Measurements from ENCODE around the gene TAF11L8.
"Not testable (repeated sequence)": the region's sequence is repeated elsewhere in the genome, so short reads cannot be mapped to it uniquely, and the experiment has no call there.

Gene TAF11L8

DNA sequence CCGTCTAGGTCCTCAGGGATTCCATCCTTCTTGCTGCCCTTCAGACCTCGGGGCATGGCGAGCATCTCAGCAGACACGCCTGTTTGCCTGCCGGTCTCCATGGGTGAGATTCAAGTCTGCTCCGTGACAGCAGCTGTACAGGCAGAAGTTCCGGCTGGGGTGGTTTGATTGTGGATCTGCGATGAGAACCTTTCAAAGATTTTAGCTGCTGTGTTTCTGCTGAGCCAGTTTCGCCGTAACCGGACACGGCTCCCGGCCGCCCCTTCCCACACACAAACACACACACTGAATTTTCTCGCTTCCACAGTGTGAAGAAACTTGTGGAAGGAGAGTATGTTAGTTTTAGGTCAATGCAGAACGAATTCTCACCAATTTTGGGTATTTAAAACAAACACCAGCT lies at the start of gene TAF11L8:
Gene TAF11L8 (minus strand): TSS at position 101 of the 400 bp plus-strand sequence.
- DNase-seq, result not testable (repeated sequence)

DNA sequence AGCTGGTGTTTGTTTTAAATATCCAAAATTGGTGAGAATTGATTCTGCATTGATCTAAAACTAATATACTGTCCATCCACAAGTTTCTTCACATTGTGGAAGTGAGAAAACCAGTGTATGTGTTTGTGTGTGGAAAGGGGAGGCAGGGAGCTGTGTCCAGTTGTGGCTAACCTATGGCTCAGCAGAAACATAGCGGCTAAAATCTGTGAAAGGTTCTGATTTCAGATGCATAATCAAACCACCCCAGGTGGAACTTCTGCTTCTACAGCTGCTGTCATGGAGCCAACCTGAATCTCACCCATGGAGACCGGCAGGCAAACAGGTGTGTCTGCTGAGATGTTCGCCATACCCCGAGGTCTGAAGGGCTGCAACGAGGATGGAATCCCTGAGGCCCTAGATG lies 43.4 kb upstream of the TAF11L8 start, which contains the start of gene TAF11L14:
Gene TAF11L14 (plus strand): TSS at position 301 of the 400 bp plus-strand sequence.
- no peak for DNase-seq

DNA sequence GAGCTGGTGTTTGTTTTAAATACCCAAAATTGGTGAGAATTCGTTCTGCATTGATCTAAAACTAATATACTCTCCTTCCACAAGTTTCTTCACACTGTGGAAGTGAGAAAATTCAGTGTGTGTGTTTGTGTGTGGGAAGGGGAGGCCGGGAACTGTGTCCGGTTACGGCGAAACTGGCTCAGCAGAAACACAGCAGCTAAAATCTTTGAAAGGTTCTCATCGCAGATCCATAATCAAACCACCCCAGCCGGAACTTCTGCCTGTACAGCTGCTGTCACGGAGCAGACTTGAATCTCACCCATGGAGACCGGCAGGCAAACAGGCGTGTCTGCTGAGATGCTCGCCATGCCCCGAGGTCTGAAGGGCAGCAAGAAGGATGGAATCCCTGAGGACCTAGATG lies 41.0 kb upstream of the TAF11L8 start, which contains the start of gene TAF11L13:
Gene TAF11L13 (plus strand): TSS at position 301 of the 400 bp plus-strand sequence.
- not testable (repeated sequence) for DNase-seq

DNA sequence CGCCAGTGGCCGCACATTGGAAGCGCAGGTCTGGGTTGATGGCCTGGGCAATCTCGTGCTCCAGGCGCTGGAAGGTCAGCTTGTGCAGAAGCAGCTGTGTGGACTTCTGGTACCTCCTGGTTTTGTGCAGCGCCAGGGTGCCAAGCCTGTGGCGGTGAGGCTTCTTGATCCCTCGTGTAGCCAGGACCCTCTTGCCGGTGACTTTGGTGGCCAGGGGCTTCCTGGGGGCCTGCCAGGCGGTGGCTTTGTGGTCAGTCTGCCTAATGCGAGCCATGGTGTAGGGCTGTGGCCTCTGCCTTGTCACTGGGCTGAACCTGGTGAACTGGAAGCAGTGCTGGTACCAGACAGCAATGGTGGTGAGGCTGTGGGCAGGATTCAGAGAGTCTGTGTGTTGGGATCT lies 34.9 kb upstream of the TAF11L8 start:
- no peak for DNase-seq

DNA sequence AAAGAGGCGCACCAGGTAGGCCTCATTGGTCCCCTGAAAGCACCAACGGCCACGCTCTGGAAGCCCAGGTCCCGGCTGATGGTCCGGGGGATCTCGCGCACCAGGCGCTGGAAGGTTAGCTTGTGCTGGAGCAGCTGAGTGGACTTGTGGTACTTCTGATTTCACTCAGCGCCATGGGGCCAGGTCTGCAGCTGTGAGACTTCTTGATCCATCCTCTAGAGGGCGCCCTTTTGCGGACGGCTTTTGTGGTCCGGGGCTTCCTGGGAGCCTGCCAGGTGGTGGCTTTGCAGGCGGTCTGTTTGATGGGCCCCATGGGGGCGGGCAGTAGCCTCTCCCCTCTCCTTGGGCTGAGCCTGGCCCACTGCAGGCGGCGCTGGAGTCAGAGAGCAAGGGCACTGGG lies 29.9 kb upstream of the TAF11L8 start:
- DNase-seq, result no peak

DNA sequence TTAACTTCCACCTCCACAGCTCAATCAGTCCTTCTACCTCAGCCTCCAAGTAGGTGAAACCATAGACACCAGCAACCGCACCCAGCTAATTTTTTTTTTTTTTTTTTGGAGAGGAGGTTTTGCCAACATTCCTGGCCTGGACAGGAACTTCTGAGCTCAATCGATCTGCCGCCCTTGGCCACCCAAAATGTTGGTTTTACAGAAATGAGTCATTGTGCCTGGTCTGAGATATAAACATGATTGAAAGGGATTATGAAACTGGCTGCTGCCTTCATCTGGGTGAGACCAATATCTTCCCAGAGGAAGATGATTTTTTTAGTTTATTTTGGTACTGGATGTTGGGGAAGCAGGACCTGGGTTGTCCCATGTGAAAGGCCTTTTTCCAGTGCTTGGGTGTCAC lies 28.6 kb upstream of the TAF11L8 start:
- DNase-seq, result no peak

DNA sequence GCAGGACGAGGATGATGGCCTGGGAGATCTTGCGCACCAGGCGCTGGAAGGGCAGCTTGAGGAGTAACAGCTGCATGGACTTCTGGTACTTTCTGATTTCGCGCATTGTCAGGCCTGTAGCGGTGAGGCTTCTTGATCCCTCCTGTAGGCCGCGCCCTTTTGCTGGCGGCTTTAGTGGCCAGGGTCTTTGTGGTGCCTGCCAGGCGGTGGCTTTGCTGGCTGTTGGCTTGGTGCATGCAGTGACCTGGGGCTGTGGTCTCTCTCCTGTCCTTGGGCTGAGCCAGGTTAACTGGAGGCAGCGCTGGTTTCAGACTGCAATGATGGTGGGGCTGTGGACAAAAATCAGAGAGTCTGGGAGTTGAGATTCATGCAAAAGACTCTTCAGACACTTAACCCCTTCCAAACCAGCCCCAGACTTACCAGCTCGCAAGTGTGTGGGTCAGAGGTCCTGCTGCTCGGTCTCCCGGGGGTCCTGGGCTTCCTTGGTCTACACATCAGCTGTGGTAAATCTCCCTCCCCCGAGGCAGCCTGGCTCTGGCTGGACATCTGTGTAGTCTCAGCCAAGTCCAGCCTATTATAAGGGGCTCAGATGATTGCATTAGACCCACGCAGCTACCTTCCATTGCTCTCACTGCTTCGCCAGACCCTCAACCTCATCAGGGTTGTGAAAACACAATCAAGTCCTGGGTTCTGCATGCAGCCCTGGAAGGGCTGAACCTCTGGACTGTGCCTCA lies 24.3 kb upstream of the TAF11L8 start:
- DNase-seq, result no peak

DNA sequence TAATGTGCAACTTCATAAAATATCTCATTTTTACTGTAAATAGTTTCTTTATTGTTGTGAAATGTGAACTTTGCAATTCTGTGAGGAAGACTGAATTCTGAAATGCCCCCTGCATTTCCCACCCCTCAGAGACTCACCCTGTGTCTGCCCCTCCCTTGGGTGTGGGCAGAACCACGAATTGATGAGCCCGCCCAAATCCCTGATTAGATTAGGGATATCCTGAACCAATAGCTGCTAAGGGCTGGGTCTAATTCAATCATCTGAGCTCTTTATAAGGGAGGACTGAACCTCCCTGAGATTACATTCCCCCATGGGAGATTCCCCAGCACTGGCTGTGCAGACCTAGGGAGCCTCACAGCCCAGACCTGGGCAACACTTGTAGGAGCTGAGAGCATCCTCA lies 19.3 kb upstream of the TAF11L8 start, which contains the start of gene TAF11L12:
Gene TAF11L12 (plus strand): TSS at position 301 of the 400 bp plus-strand sequence.
- DNase-seq, result not testable (repeated sequence)

DNA sequence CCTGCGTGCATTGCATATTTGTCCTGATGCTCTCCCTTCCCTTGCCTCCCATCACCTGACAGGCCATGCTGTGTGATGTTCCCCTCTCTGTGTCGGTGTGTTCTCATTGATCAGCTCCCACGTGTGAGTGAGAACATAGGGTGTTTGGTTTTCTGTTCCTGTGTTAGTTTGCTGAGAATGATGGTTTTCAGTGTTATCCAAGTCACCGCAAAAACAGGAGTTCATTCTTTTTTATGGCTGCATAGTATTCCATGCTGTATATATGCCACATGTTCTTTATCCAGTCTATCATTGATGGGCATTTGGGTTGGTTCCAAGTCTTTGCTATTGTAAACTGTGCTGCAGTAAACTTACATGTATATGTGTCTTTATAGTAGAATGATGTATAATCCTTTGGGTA lies 16.7 kb upstream of the TAF11L8 start:
- DNase-seq, result not testable (repeated sequence)

DNA sequence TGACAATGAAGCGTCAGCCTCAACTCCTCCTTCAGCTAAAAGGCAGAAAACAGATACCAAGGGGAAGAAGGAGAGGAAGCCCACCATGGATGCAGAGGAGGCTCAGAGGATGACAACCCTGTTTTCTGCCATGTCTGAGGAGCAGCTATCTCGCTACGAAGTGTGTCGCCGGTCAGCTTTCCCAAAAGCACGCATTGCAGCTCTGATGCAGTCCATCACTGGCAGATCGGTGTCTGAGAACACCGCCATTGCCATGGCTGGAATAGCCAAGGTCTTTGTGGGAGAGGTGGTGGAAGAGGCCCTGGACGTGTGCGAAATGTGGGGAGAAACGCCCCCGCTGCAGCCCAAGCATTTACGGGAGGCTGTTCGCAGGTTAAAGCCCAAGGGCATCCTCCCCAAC lies 14.2 kb upstream of the TAF11L8 start:
- DNase-seq, result no peak

DNA sequence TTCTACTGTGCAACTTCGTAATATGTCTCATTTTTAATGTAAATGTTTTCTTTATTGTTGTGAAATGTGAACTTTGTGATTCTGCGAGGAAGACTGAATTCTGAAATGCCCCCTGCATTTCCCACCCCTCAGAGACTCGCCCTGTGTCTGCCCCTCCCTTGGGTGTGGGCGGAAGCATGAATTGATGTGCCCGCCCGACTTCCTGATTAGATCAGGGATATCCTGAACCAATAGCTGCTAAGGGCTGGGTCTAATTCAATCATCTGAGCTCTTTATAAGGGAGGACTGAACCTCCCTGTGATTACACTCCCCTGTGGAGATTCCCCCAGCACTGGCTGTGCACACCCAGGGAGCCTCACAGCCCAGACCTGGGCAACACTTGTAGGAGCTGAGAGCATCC lies 13.1 kb upstream of the TAF11L8 start, which contains the start of gene TAF11L11:
Gene TAF11L11 (plus strand): TSS at position 304 of the 400 bp plus-strand sequence.
- not testable (repeated sequence) for DNase-seq

DNA sequence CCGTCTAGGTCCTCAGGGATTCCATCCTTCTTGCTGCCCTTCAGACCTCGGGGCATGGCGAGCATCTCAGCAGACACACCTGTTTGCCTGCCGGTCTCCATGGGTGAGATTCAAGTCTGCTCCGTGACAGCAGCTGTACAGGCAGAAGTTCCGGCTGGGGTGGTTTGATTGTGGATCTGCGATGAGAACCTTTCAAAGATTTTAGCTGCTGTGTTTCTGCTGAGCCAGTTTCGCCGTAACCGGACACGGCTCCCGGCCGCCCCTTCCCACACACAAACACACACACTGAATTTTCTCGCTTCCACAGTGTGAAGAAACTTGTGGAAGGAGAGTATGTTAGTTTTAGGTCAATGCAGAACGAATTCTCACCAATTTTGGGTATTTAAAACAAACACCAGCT lies 7.0 kb upstream of the TAF11L8 start, which contains the start of gene TAF11L10:
Gene TAF11L10 (minus strand): TSS at position 101 of the 400 bp plus-strand sequence.
- DNase-seq, result not testable (repeated sequence)

DNA sequence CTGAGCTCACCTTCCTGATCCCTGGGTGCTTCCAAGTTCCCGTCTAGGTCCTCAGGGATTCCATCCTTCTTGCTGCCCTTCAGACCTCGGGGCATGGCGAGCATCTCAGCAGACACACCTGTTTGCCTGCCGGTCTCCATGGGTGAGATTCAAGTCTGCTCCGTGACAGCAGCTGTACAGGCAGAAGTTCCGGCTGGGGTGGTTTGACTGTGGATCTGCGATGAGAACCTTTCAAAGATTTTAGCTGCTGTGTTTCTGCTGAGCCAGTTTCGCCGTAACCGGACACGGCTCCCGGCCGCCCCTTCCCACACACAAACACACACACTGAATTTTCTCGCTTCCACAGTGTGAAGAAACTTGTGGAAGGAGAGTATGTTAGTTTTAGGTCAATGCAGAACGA lies 3.5 kb upstream of the TAF11L8 start, which contains the start of gene TAF11L9:
Gene TAF11L9 (minus strand): TSS at position 140 of the 400 bp plus-strand sequence.
- not testable (repeated sequence) for DNase-seq

DNA sequence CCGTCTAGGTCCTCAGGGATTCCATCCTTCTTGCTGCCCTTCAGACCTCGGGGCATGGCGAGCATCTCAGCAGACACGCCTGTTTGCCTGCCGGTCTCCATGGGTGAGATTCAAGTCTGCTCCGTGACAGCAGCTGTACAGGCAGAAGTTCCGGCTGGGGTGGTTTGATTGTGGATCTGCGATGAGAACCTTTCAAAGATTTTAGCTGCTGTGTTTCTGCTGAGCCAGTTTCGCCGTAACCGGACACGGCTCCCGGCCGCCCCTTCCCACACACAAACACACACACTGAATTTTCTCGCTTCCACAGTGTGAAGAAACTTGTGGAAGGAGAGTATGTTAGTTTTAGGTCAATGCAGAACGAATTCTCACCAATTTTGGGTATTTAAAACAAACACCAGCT lies 5.1 kb downstream of the TAF11L8 start, which contains the start of gene TAF11L7:
Gene TAF11L7 (minus strand): TSS at position 101 of the 400 bp plus-strand sequence.
- DNase-seq, result not testable (repeated sequence)
